Neural cell (in vitro differentiated cells): ENCODE results near the gene RAPGEF5. TPM values are rescaled to one million over a fixed set of nuclear protein-coding genes. Genes with fewer than 3 reads are reported as not detected.

ENCODE experiments used
- H2AFZ ChIP-seq: fragments of 200-600, 300-800 bp; sonication (generic), shearing (Covaris generic); 2 replicates; pipeline ENCODE4 v1.6.0; 2014; ENCODE audit warnings: low read depth, mild to moderate bottlenecking, antibody characterized with exemption, low read length, moderate library complexity
- H3F3A ChIP-seq: fragments of 200-600 bp; shearing (Covaris generic); 2 replicates; pipeline ENCODE4 v1.6.1; 2016; ENCODE audit warnings: mild to moderate bottlenecking, moderate library complexity, mixed read lengths, antibody characterized with exemption, low read length; ENCODE audit not compliant: insufficient read depth, poor library complexity, severe bottlenecking
- H3K27ac ChIP-seq: fragments of 200-600, 300-800 bp; sonication (generic), shearing (Covaris generic); 2 replicates; pipeline ENCODE4 v1.5.1; 2014; ENCODE audit warnings: mild to moderate bottlenecking, low read length, moderate library complexity
- H3K27me3 ChIP-seq: fragments of 300-800, 200-600 bp; sonication (generic), shearing (Covaris generic); 2 replicates; pipeline ENCODE4 v1.6.0; 2014; ENCODE audit warnings: mild to moderate bottlenecking, low read depth, low read length, moderate library complexity; ENCODE audit not compliant: insufficient read depth
- H3K36me3 ChIP-seq: fragments of 300-800, 200-600 bp; sonication (generic), shearing (Covaris generic); 2 replicates; pipeline ENCODE4 v1.5.1; 2014; ENCODE audit warnings: mild to moderate bottlenecking, antibody characterized with exemption, low read length, moderate library complexity; ENCODE audit not compliant: insufficient read depth
- H3K4me2 ChIP-seq: fragments of 300-800, 200-600 bp; sonication (generic), shearing (Covaris generic); 2 replicates; pipeline ENCODE4 v1.6.0; 2014; ENCODE audit warnings: mild to moderate bottlenecking, low read length
- H3K4me3 ChIP-seq: fragments of 300-800, 200-600 bp; sonication (generic), shearing (Covaris generic); 2 replicates; pipeline ENCODE4 v1.5.1; 2014; ENCODE audit warnings: mild to moderate bottlenecking, low read length, moderate library complexity
- H3K79me2 ChIP-seq: fragments of 200-600 bp; shearing (Covaris generic); replicated peaks from 2 replicates; pipeline ENCODE4 v1.6.0; 2014; ENCODE audit warnings: mild to moderate bottlenecking, low read length, moderate library complexity; ENCODE audit not compliant: insufficient read depth
- H3K9ac ChIP-seq: fragments of 300-800, 200-600 bp; sonication (generic), shearing (Covaris generic); 2 replicates; pipeline ENCODE4 v1.6.1; 2016; ENCODE audit warnings: mild to moderate bottlenecking, low read length, mixed read lengths
- H3K9me2 ChIP-seq: fragments of 200-600 bp; shearing (Covaris generic); 2 replicates; pipeline ENCODE4 v1.6.1; 2016; ENCODE audit warnings: mild to moderate bottlenecking, low read length, mixed read lengths; ENCODE audit not compliant: insufficient read depth
- H3K9me3 ChIP-seq: fragments of 200-600, 300-800 bp; sonication (generic), shearing (Covaris generic); 2 replicates; pipeline ENCODE4 v1.6.1; 2016; ENCODE audit warnings: mild to moderate bottlenecking, mixed run types, low read length, moderate library complexity, mixed read lengths
- H4K20me1 ChIP-seq: fragments of 200-600 bp; shearing (Covaris generic); 2 replicates; pipeline ENCODE4 v1.6.1; 2016; ENCODE audit warnings: mild to moderate bottlenecking, mixed run types; ENCODE audit not compliant: insufficient read depth
- CTCF ChIP-seq: fragments of 450-650 bp; IDR thresholded peaks from 2 replicates; pipeline ENCODE4 v1.5.1; 2014; ENCODE audit warnings: antibody characterized with exemption, mild to moderate bottlenecking, moderate library complexity; ENCODE audit not compliant: poor library complexity, severe bottlenecking
- EP300 ChIP-seq: fragments of 450-650 bp; conservative IDR thresholded peaks from 2 replicates; pipeline ENCODE4 v1.6.1; 2014; ENCODE audit warnings: antibody characterized with exemption, mild to moderate bottlenecking, moderate library complexity; ENCODE audit not compliant: poor library complexity, severe bottlenecking
- EZH2 ChIP-seq: fragments of 200-600, 300-800 bp; shearing (Covaris generic), sonication (generic); IDR thresholded peaks from 2 replicates; pipeline ENCODE4 v1.6.1; 2014; ENCODE audit warnings: antibody characterized with exemption, low read length, borderline replicate concordance, mild to moderate bottlenecking; ENCODE audit not compliant: insufficient read depth, poor library complexity, severe bottlenecking
- MXI1 ChIP-seq: fragments of 450-650 bp; conservative IDR thresholded peaks from 2 replicates; pipeline ENCODE4 v1.6.1; 2014; ENCODE audit warnings: antibody characterized with exemption, mild to moderate bottlenecking; ENCODE audit not compliant: poor library complexity, severe bottlenecking
- RAD21 ChIP-seq: fragments of 450-650 bp; conservative IDR thresholded peaks from 2 replicates; pipeline ENCODE4 v1.6.1; 2014; ENCODE audit warnings: antibody characterized with exemption, mild to moderate bottlenecking, moderate library complexity
- REST ChIP-seq: IDR thresholded peaks from 2 replicates; pipeline ENCODE4 v1.6.1; 2012; ENCODE audit warnings: borderline replicate concordance
- SMC3 ChIP-seq: fragments of 450-650 bp; conservative IDR thresholded peaks from 2 replicates; pipeline ENCODE4 v1.6.1; 2014; ENCODE audit warnings: antibody characterized with exemption, mild to moderate bottlenecking, moderate library complexity; ENCODE audit not compliant: poor library complexity
- TAF1 ChIP-seq: IDR thresholded peaks from 2 replicates; pipeline ENCODE4 v1.6.1; 2012; ENCODE audit warnings: low read depth
- polyA plus RNA-seq: library from polyadenylated mRNA; depleted of rRNA; stranded (reverse); fragments of >200 nt; gene quantifications from 2 replicates; pipeline ENCODE4 v1.2.3, GENCODE V29; 2014

The RAPGEF5 gene
- polyA plus RNA-seq, 1 donor from 2014 or later = 48.0 TPM

- Histone ChIP-seq H3K27ac (no peak overlapping the region), H2AFZ (no peak overlapping the region), H3K4me2 (no peak overlapping the region), H3K9me2 (no peaks in the 10 kb centered on the region), H3K36me3 (no peaks in the 10 kb centered on the region), H4K20me1 (no peaks in the 10 kb centered on the region), H3K4me3 (no peak overlapping the region), H3K27me3 (no peaks in the 10 kb centered on the region), H3K79me2 (no peaks in the 10 kb centered on the region), H3F3A (no peaks in the 10 kb centered on the region), H3K9me3 (no peaks in the 10 kb centered on the region), H3K9ac (no peak overlapping the region)
- TF ChIP-seq SMC3 (no peak), TAF1 (no peak), MXI1 (no peak), CTCF (no peak), EP300 (no peak)
Measured at GRCh38 chr7:22318376-22318775, 38.6 kb downstream of the RAPGEF5 start.

GRCh38 chr7:22317632-22318031, 39.3 kb downstream of the RAPGEF5 start:
- Histone ChIP-seq H3K79me2 (no peaks in the 10 kb centered on the region), H3K27ac (no peak overlapping the region), H3F3A (no peaks in the 10 kb centered on the region), H3K36me3 (no peaks in the 10 kb centered on the region), H3K9ac (no peak overlapping the region), H2AFZ (no peak overlapping the region), H3K9me3 (no peaks in the 10 kb centered on the region), H3K4me3 (no peak overlapping the region), H3K4me2 (no peak overlapping the region), H3K27me3 (no peaks in the 10 kb centered on the region), H4K20me1 (no peaks in the 10 kb centered on the region), H3K9me2 (no peaks in the 10 kb centered on the region)
- TF ChIP-seq EZH2 (no peak), SMC3 (no peak), EP300 (no peak), CTCF (no peak), MXI1 (no peak), RAD21 (no peak)

GRCh38 chr7:22316914-22317313, 40.0 kb downstream of the RAPGEF5 start:
- no peak overlapping the region for H3K9ac ChIP-seq
- H3K4me2 ChIP-seq = no peak overlapping the region
- TF ChIP-seq REST (no peak), SMC3 (no peak), EZH2 (no peak), CTCF (no peak), MXI1 (no peak)
- no peaks in the 10 kb centered on the region for H3K9me2 ChIP-seq
- no peaks in the 10 kb centered on the region for H3K9me3 ChIP-seq
- H3K36me3 ChIP-seq = no peaks in the 10 kb centered on the region
- no peak overlapping the region for H3K27ac ChIP-seq
- H2AFZ ChIP-seq = no peak overlapping the region
- H3F3A ChIP-seq = no peaks in the 10 kb centered on the region
- no peaks in the 10 kb centered on the region for H3K27me3 ChIP-seq
- H3K79me2 ChIP-seq = no peaks in the 10 kb centered on the region
- no peaks in the 10 kb centered on the region for H4K20me1 ChIP-seq
- no peak overlapping the region for H3K4me3 ChIP-seq
